ENCODE data around the gene BCL2L13.
"Not testable (repeated sequence)": the region's sequence is repeated elsewhere in the genome, so short reads cannot be mapped to it uniquely, and the experiment has no call there.

BCL2L13 gene

GRCh38 chr22:17697196-17697595 is 58.6 kb downstream of the BCL2L13 start:
- DNase-seq, result peak; percentile 76

GRCh38 chr22:17698276-17698675 is 59.7 kb downstream of the BCL2L13 start:
- not testable (repeated sequence) for DNase-seq

- no peak for DNase-seq
Measured at GRCh38 chr22:17698948-17699347, 60.4 kb downstream of the BCL2L13 start.

GRCh38 chr22:17699696-17700340 is 61.3 kb downstream of the BCL2L13 start:
- DNase-seq, result peak; percentile 81

GRCh38 chr22:17700778-17701177 is 62.2 kb downstream of the BCL2L13 start:
- DNase-seq, result no peak

- DNase-seq, result peak; percentile 24
Measured at GRCh38 chr22:17703811-17704210, 65.3 kb downstream of the BCL2L13 start.

- DNase-seq, result no peak
Measured at GRCh38 chr22:17705546-17705945, 67.0 kb downstream of the BCL2L13 start.

GRCh38 chr22:17705951-17706900 is 67.7 kb downstream of the BCL2L13 start:
- peak; percentile 97 for DNase-seq

GRCh38 chr22:17706947-17707346 is 68.4 kb downstream of the BCL2L13 start:
- DNase-seq, result peak; percentile 34

GRCh38 chr22:17707526-17707925 is 69.0 kb downstream of the BCL2L13 start:
- no peak for DNase-seq

- DNase-seq, result no peak
Measured at GRCh38 chr22:17710023-17710422, 71.5 kb downstream of the BCL2L13 start.

GRCh38 chr22:17712441-17712840 is 73.9 kb downstream of the BCL2L13 start:
- no peak for DNase-seq

GRCh38 chr22:17716529-17716928 is 78.0 kb downstream of the BCL2L13 start:
- DNase-seq, result no peak

- DNase-seq, result no peak
Measured at GRCh38 chr22:17717708-17718107, 79.2 kb downstream of the BCL2L13 start.

- DNase-seq, result no peak
Measured at GRCh38 chr22:17719911-17720310, 81.4 kb downstream of the BCL2L13 start.

- no peak for DNase-seq
Measured at GRCh38 chr22:17724241-17724640, 85.7 kb downstream of the BCL2L13 start.

GRCh38 chr22:17724678-17725499 is 86.3 kb downstream of the BCL2L13 start:
- DNase-seq, result no peak

GRCh38 chr22:17725500-17725796 is 86.9 kb downstream of the BCL2L13 start:
- DNase-seq, result no peak

- DNase-seq, result no peak
Measured at GRCh38 chr22:17726006-17726927, 87.7 kb downstream of the BCL2L13 start.

GRCh38 chr22:17726928-17727897 is 88.7 kb downstream of the BCL2L13 start:
- DNase-seq, result peak; percentile 15

- DNase-seq, result no peak
Measured at GRCh38 chr22:17728786-17729185, 90.2 kb downstream of the BCL2L13 start.
